BLaER1 (cell line): ENCODE data around the gene KDM5B.
"Not testable (repeated sequence)": the region's sequence is repeated elsewhere in the genome, so short reads cannot be mapped to it uniquely, and the experiment has no call there.

Source experiments
- H3K27ac ChIP-seq: shearing (Covaris generic); formaldehyde crosslinking; 2 replicates; pipeline ENCODE4 v1.8.1; 2022
- H3K27me3 ChIP-seq: shearing (Covaris generic); formaldehyde crosslinking; 2 replicates; pipeline ENCODE4 v1.8.1; 2022
- H3K36me3 ChIP-seq: shearing (Covaris generic); formaldehyde crosslinking; 2 replicates; pipeline ENCODE4 v1.8.1; 2022
- H3K4me1 ChIP-seq: shearing (Covaris generic); formaldehyde crosslinking; 2 replicates; pipeline ENCODE4 v1.8.1; 2022
- H3K4me2 ChIP-seq: shearing (Covaris generic); formaldehyde crosslinking; 2 replicates; pipeline ENCODE4 v1.8.1; 2022
- H3K4me3 ChIP-seq: shearing (Covaris generic); formaldehyde crosslinking; 2 replicates; pipeline ENCODE4 v1.8.1; 2022
- H3K9ac ChIP-seq: shearing (Covaris generic); formaldehyde crosslinking; 2 replicates; pipeline ENCODE4 v1.8.1; 2022
- H3K9me3 ChIP-seq: shearing (Covaris generic); formaldehyde crosslinking; 2 replicates; pipeline ENCODE4 v1.8.1; 2022
- H4K20me1 ChIP-seq: shearing (Covaris generic); formaldehyde crosslinking; 2 replicates; pipeline ENCODE4 v1.8.1; 2022
- Cebpa-rat ChIP-seq: shearing (Covaris generic); IDR thresholded peaks from 2 replicates; pipeline ENCODE4 v1.8.1; 2022

Gene KDM5B

GRCh38 chr1:202805886-202806844 lies 2.1 kb downstream of the KDM5B start:
- peaks cover 60% of the 10 kb centered on the region for H4K20me1 ChIP-seq
- TF ChIP-seq Cebpa-rat, result no peak
- peak overlapping the region; percentile 98 for H3K27ac ChIP-seq
- peak overlapping the region; percentile 95 for H3K4me2 ChIP-seq
- H3K9ac ChIP-seq, result peak overlapping the region; percentile 98
- peaks cover 65% of the 10 kb centered on the region for H3K4me1 ChIP-seq
- H3K9me3 ChIP-seq, result no peaks in the 10 kb centered on the region
- peaks cover 16% of the 10 kb centered on the region; the same call in 1 of the 2 replicates for H3K36me3 ChIP-seq
- H3K4me3 ChIP-seq, result peak overlapping the region; percentile 98
- H3K27me3 ChIP-seq, result no peaks in the 10 kb centered on the region

GRCh38 chr1:202804126-202804525 lies 4.1 kb downstream of the KDM5B start:
- peaks cover 80% of the 10 kb centered on the region for H4K20me1 ChIP-seq
- no peak overlapping the region for H3K27ac ChIP-seq
- peak overlapping the region; percentile 95 for H3K4me2 ChIP-seq
- H3K4me3 ChIP-seq, result no peak overlapping the region
- peaks cover 74% of the 10 kb centered on the region for H3K4me1 ChIP-seq
- no peaks in the 10 kb centered on the region for H3K27me3 ChIP-seq
- no peak overlapping the region for H3K9ac ChIP-seq
- H3K9me3 ChIP-seq, result no peaks in the 10 kb centered on the region
- H3K36me3 ChIP-seq, result peaks cover 36% of the 10 kb centered on the region
- TF ChIP-seq Cebpa-rat, result no peak

GRCh38 chr1:202802998-202803932 lies 5.0 kb downstream of the KDM5B start:
- Histone ChIP-seq H4K20me1 (peaks cover 89% of the 10 kb centered on the region), H3K4me2 (peak overlapping the region; percentile 95), H3K9ac (no peak overlapping the region), H3K27me3 (no peaks in the 10 kb centered on the region), H3K4me3 (no peak overlapping the region), H3K9me3 (no peaks in the 10 kb centered on the region), H3K36me3 (peaks cover 44% of the 10 kb centered on the region), H3K27ac (no peak overlapping the region), H3K4me1 (peaks cover 75% of the 10 kb centered on the region)
- 0 out of 2 replicates have a peak, but pooled peaks have one; percentile 8 for TF ChIP-seq Cebpa-rat

GRCh38 chr1:202802034-202802433 lies 6.2 kb downstream of the KDM5B start:
- H3K4me1 ChIP-seq, result peaks cover 88% of the 10 kb centered on the region

GRCh38 chr1:202801175-202801574 lies 7.0 kb downstream of the KDM5B start:
- Histone ChIP-seq H4K20me1 (peaks cover 99% of the 10 kb centered on the region), H3K27ac (no peak overlapping the region), H3K27me3 (no peaks in the 10 kb centered on the region), H3K36me3 (peaks cover 55% of the 10 kb centered on the region), H3K9me3 (no peaks in the 10 kb centered on the region), H3K4me1 (peaks cover 96% of the 10 kb centered on the region), H3K4me3 (no peak overlapping the region), H3K9ac (no peak overlapping the region), H3K4me2 (no peak overlapping the region)
- no peak for TF ChIP-seq Cebpa-rat

More at GRCh38 chr1:202802034-202802433, 6.2 kb downstream of the KDM5B start:
- Histone ChIP-seq H3K36me3 (peaks cover 46% of the 10 kb centered on the region), H3K27me3 (no peaks in the 10 kb centered on the region), H4K20me1 (peaks cover 96% of the 10 kb centered on the region), H3K9me3 (no peaks in the 10 kb centered on the region), H3K4me2 (peak overlapping the region; percentile 95; the same call in 1 of the 2 replicates), H3K27ac (no peak overlapping the region), H3K4me3 (no peak overlapping the region), H3K9ac (no peak overlapping the region)
- TF ChIP-seq Cebpa-rat, result no peak

- no peaks in the 10 kb centered on the region for H3K27me3 ChIP-seq
- H3K4me2 ChIP-seq, result 0 out of 2 replicates have a peak overlapping the region, but pooled peaks have one; percentile 9
These were observed 7.5 kb downstream of the KDM5B start for GRCh38 chr1:202800742-202801141.

GRCh38 chr1:202798792-202799331 lies 9.4 kb downstream of the KDM5B start:
- Histone ChIP-seq H3K4me1 (peaks cover 96% of the 10 kb centered on the region), H3K9ac (no peak overlapping the region), H3K36me3 (peaks cover 65% of the 10 kb centered on the region), H3K4me3 (no peak overlapping the region), H4K20me1 (peaks cover 100% of the 10 kb centered on the region), H3K27me3 (no peaks in the 10 kb centered on the region), H3K4me2 (peak overlapping the region; percentile 72), H3K9me3 (no peaks in the 10 kb centered on the region), H3K27ac (no peak overlapping the region)
- no peak for TF ChIP-seq Cebpa-rat

More at GRCh38 chr1:202800742-202801141, 7.5 kb downstream of the KDM5B start:
- H3K4me1 ChIP-seq, result peaks cover 96% of the 10 kb centered on the region
- H3K9me3 ChIP-seq, result no peaks in the 10 kb centered on the region
- H3K4me3 ChIP-seq, result no peak overlapping the region
- H4K20me1 ChIP-seq, result peaks cover 100% of the 10 kb centered on the region
- no peak overlapping the region for H3K9ac ChIP-seq
- H3K27ac ChIP-seq, result no peak overlapping the region
- H3K36me3 ChIP-seq, result peaks cover 59% of the 10 kb centered on the region
- no peak for TF ChIP-seq Cebpa-rat

- H3K4me2 ChIP-seq, result peak overlapping the region; percentile 72
- H3K4me1 ChIP-seq, result peaks cover 90% of the 10 kb centered on the region
- no peaks in the 10 kb centered on the region for H3K27me3 ChIP-seq
- no peak overlapping the region for H3K9ac ChIP-seq
- H3K36me3 ChIP-seq, result peaks cover 63% of the 10 kb centered on the region
- peaks cover 100% of the 10 kb centered on the region for H4K20me1 ChIP-seq
- no peak for TF ChIP-seq Cebpa-rat
- H3K27ac ChIP-seq, result no peak overlapping the region
- H3K9me3 ChIP-seq, result no peaks in the 10 kb centered on the region
- H3K4me3 ChIP-seq, result no peak overlapping the region
These were observed 10.0 kb downstream of the KDM5B start for GRCh38 chr1:202798260-202798659.

- H3K9ac ChIP-seq, result peak overlapping the region; percentile 34; the same call in 1 of the 2 replicates
- H3K27me3 ChIP-seq, result no peaks in the 10 kb centered on the region
- no peaks in the 10 kb centered on the region for H3K9me3 ChIP-seq
- peaks cover 64% of the 10 kb centered on the region for H3K36me3 ChIP-seq
- no peak overlapping the region for H3K4me3 ChIP-seq
- peak overlapping the region; percentile 3; the same call in 1 of the 2 replicates for H3K27ac ChIP-seq
- H3K4me2 ChIP-seq, result peak overlapping the region; percentile 72
- H3K4me1 ChIP-seq, result peaks cover 74% of the 10 kb centered on the region
- TF ChIP-seq Cebpa-rat, result no peak
- peaks cover 100% of the 10 kb centered on the region for H4K20me1 ChIP-seq
These were observed 11.6 kb downstream of the KDM5B start for GRCh38 chr1:202796670-202797069.

- peak overlapping the region; percentile 72 for H3K4me2 ChIP-seq
- H3K4me1 ChIP-seq, result peaks cover 67% of the 10 kb centered on the region
- not testable (repeated sequence) for H3K9me3 ChIP-seq, H3K4me3 ChIP-seq, H3K27me3 ChIP-seq, H3K9ac ChIP-seq
- peaks cover 62% of the 10 kb centered on the region for H3K36me3 ChIP-seq
- peaks cover 100% of the 10 kb centered on the region for H4K20me1 ChIP-seq
- 0 out of 2 replicates have a peak overlapping the region, but pooled peaks have one; percentile 35 for H3K27ac ChIP-seq
These were observed 13.3 kb downstream of the KDM5B start for GRCh38 chr1:202794931-202795330.
